OCI-M1 (cell line): Measurements from ENCODE around the gene CREB5.
A peak's percentile ranks its signal among the peaks of the same experiment; 100 is the strongest.

ENCODE experiments used
- DNase-seq: peaks from one replicate; lab custom pipeline; 2025; lab: John Stamatoyannopoulos, UW

The CREB5 gene

GRCh38 chr7:28682801-28683200 lies 270.5 kb downstream of the CREB5 start:
- DNase-seq, result no peak

- peak; percentile 69 for DNase-seq
Measured at GRCh38 chr7:28684650-28685241, 272.4 kb downstream of the CREB5 start.

GRCh38 chr7:28685242-28685643 lies 272.9 kb downstream of the CREB5 start:
- DNase-seq, result no peak

- peak; percentile 85 for DNase-seq
Measured at GRCh38 chr7:28685644-28686417, 273.5 kb downstream of the CREB5 start.

GRCh38 chr7:28686418-28686800 lies 274.1 kb downstream of the CREB5 start:
- DNase-seq, result peak; percentile 58

GRCh38 chr7:28687537-28687936 lies 275.2 kb downstream of the CREB5 start:
- no peak for DNase-seq

GRCh38 chr7:28688174-28688573 lies 275.9 kb downstream of the CREB5 start:
- no peak for DNase-seq

- DNase-seq, result no peak
Measured at GRCh38 chr7:28688651-28689050, 276.3 kb downstream of the CREB5 start.

GRCh38 chr7:28695300-28696295 lies 283.3 kb downstream of the CREB5 start:
- DNase-seq, result no peak

GRCh38 chr7:28697913-28698563 lies 285.7 kb downstream of the CREB5 start:
- no peak for DNase-seq

- DNase-seq, result no peak
Measured at GRCh38 chr7:28698840-28699239, 286.5 kb downstream of the CREB5 start.

GRCh38 chr7:28700096-28700495 lies 287.8 kb downstream of the CREB5 start:
- DNase-seq, result no peak

- DNase-seq, result no peak
Measured at GRCh38 chr7:28700790-28701203, 288.5 kb downstream of the CREB5 start.

GRCh38 chr7:28701731-28702130 lies 289.4 kb downstream of the CREB5 start:
- no peak for DNase-seq

- DNase-seq, result no peak
Measured at GRCh38 chr7:28702171-28702570, 289.9 kb downstream of the CREB5 start.

- no peak for DNase-seq
Measured at GRCh38 chr7:28703037-28703765, 290.9 kb downstream of the CREB5 start.

- no peak for DNase-seq
Measured at GRCh38 chr7:28704706-28705105, 292.4 kb downstream of the CREB5 start.

- DNase-seq, result no peak
Measured at GRCh38 chr7:28705350-28705749, 293.0 kb downstream of the CREB5 start.

GRCh38 chr7:28706584-28706983 lies 294.3 kb downstream of the CREB5 start:
- DNase-seq, result no peak

GRCh38 chr7:28707291-28707690 lies 295.0 kb downstream of the CREB5 start:
- no peak for DNase-seq
